A549 (cell line): ENCODE results near the gene PKLR. TPM values are rescaled to one million over a fixed set of nuclear protein-coding genes. Genes with fewer than 3 reads are reported as not detected.

Source experiments
- ATAC-seq, 2 experiments: fragments of 200-7000 bp in 1 of 2; fragments of >200 bp in 1 of 2; cut with Nextera tagmentation in 1 of 2; cut with Tn5 transposase in 1 of 2; 3 replicates each; pipeline versions ENCODE4 v1.8.0 to v1.9.1; 2018 to 2020; ENCODE audit warnings: mild to moderate bottlenecking in 1 of 2, moderate library complexity in 1 of 2
- CTCF ChIA-PET: fragments of 300-600 bp; sonication (Branson Sonifier 250); formaldehyde crosslinking; extraction: SDS; loops from one replicate; lab custom pipeline; 2021; ENCODE audit warnings: antibody characterized with exemption, inconsistent platforms; lab: Yijun Ruan, JAX
- POLR2A ChIA-PET: fragments of 350-600 bp; formaldehyde crosslinking; extraction: SDS; loops from one replicate; lab custom pipeline; 2021; ENCODE audit warnings: antibody characterized with exemption, inconsistent platforms; lab: Yijun Ruan, JAX
- DNase-seq, 2 experiments: peaks; one replicate each; pipeline versions ENCODE4 v3.0.0 to v3.0.0-alpha.2; 2011 to 2016; ENCODE audit warnings: low read depth in 1 of 2, low spot score in 1 of 2
- FAIRE-seq: peaks from 2 replicates; lab custom pipeline; 2011; peaks lifted over from hg19 to GRCh38; lab: Jason Lieb, UNC
- H3K27ac ChIP-seq, 2 experiments: fragments of >200 bp; sonication (Bioruptor Twin); formaldehyde crosslinking; 3 replicates each; pipeline ENCODE4 v1.5.1; 2016 to 2017
- H3K4me1 ChIP-seq: fragments of >200 bp; sonication (Bioruptor Twin); formaldehyde crosslinking; 3 replicates; pipeline ENCODE4 v1.6.1; 2016
- H3K4me2 ChIP-seq: fragments of >200 bp; sonication (Bioruptor Twin); formaldehyde crosslinking; 3 replicates; pipeline ENCODE4 v1.6.1; 2016
- H3K4me3 ChIP-seq: fragments of >200 bp; sonication (Bioruptor Twin); formaldehyde crosslinking; 3 replicates; pipeline ENCODE4 v1.5.1; 2016
- H3K9me3 ChIP-seq: fragments of >200 bp; sonication (Bioruptor Twin); formaldehyde crosslinking; 3 replicates; pipeline ENCODE4 v1.6.1; 2016
- BCL3 ChIP-seq: fragments of >200 bp; sonication (Bioruptor Twin); formaldehyde crosslinking; IDR thresholded peaks from 3 replicates; pipeline ENCODE4 v1.6.1; 2016
- ELK1 ChIP-seq: fragments of 150-350 bp; IDR thresholded peaks from 2 replicates; pipeline ENCODE4 v1.6.1; 2014; ENCODE audit warnings: low read depth, mild to moderate bottlenecking, low read length
- HES2 ChIP-seq: fragments of >200 bp; sonication (Bioruptor Twin); formaldehyde crosslinking; IDR thresholded peaks from 2 replicates; pipeline ENCODE4 v1.6.1; 2016
- HMGXB4 ChIP-seq: fragments of 250-450 bp; sonication (Bioruptor Pico); IDR thresholded peaks from 2 replicates; pipeline ENCODE4 v1.5.0; 2021; ENCODE audit warnings: mild to moderate bottlenecking, moderate library complexity, borderline replicate concordance
- HOXA7 ChIP-seq: fragments of 250-450 bp; sonication (Bioruptor Pico); IDR thresholded peaks from 2 replicates; pipeline ENCODE4 v1.5.0; 2020; ENCODE audit warnings: mild to moderate bottlenecking, moderate library complexity
- MAX ChIP-seq: IDR thresholded peaks from 2 replicates; pipeline ENCODE4 v1.6.1; 2012
- MAZ ChIP-seq: fragments of 150-350 bp; IDR thresholded peaks from 2 replicates; pipeline ENCODE4 v1.6.1; 2014; ENCODE audit warnings: antibody characterized with exemption, low read depth, low read length, borderline replicate concordance
- PHF8 ChIP-seq: fragments of 200-600 bp; sonication (generic); IDR thresholded peaks from 2 replicates; pipeline ENCODE4 v1.6.1; 2016; ENCODE audit warnings: low read depth, mild to moderate bottlenecking, antibody characterized with exemption, moderate library complexity, borderline replicate concordance
- RAD21 ChIP-seq, 2 experiments: fragments of >200 bp in 1 of 2; sonication (Bioruptor Twin) in 1 of 2; formaldehyde crosslinking in 1 of 2; IDR thresholded peaks in 1 of 2; conservative IDR thresholded peaks in 1 of 2; 2 replicates in 1 of 2; 3 replicates in 1 of 2; pipeline ENCODE4 v1.6.1; 2012 to 2018; ENCODE audit warnings: inconsistent platforms in 1 of 2
- REST ChIP-seq: fragments of 200-600 bp; sonication (generic); IDR thresholded peaks from 2 replicates; pipeline ENCODE4 v1.6.1; 2016; ENCODE audit warnings: antibody characterized with exemption, mild to moderate bottlenecking, moderate library complexity
- RFX5 ChIP-seq: fragments of 450-650 bp; IDR thresholded peaks from 2 replicates; pipeline ENCODE4 v1.7.1; 2014; ENCODE audit warnings: antibody characterized with exemption, mild to moderate bottlenecking, moderate library complexity
- SMC3 ChIP-seq: fragments of >200 bp; sonication (Bioruptor Twin); formaldehyde crosslinking; IDR thresholded peaks from 3 replicates; pipeline ENCODE4 v1.6.1; 2018; ENCODE audit warnings: inconsistent platforms
- TFCP2L1 ChIP-seq: fragments of 250-450 bp; sonication (Bioruptor Pico); IDR thresholded peaks from 2 replicates; pipeline ENCODE4 v1.5.0; 2021; ENCODE audit warnings: mild to moderate bottlenecking
- USF2 ChIP-seq: fragments of 450-650 bp; IDR thresholded peaks from 2 replicates; pipeline ENCODE4 v1.6.1; 2014; ENCODE audit warnings: antibody characterized with exemption
- ZC3H11A ChIP-seq: fragments of 450-650 bp; IDR thresholded peaks from 2 replicates; pipeline ENCODE4 v1.6.1; 2014; ENCODE audit warnings: antibody characterized with exemption, mild to moderate bottlenecking
- ZFP36 ChIP-seq: fragments of 450-650 bp; IDR thresholded peaks from 2 replicates; pipeline ENCODE4 v1.6.1; 2014; ENCODE audit warnings: borderline replicate concordance; ENCODE audit not compliant: partially characterized antibody
- WGBS: methylation state at CpG from one replicate; pipeline ENCODE4 v1.1.6; 2017; ENCODE audit errors: missing lambda C conversion rate; 5-methylcytosine and 5-hydroxymethylcytosine counted together
- polyA plus RNA-seq, 4 experiments: library from polyadenylated mRNA; depleted of rRNA in 3 of 4; stranded (reverse); fragments of >200 nt; fragmentation: RNase III in 1 of 4; extraction: RNeasy Plus Mini Kit Qiagen cat#74134 plus additional on column Dnase treatment in 1 of 4; gene quantifications; 2 replicates in 3 of 4; 3 replicates in 1 of 4; pipeline ENCODE4 v1.2.3, GENCODE V29; 2011 to 2017

Gene PKLR
- polyA plus RNA-seq, 2 of the 4 experiments (the other 2 are of a cell fraction), result 0.03 TPM; not detected in 1

- TF ChIP-seq HOXA7 (no peak), PHF8 (no peak)
Measured at GRCh38 chr1:155287987-155288543, 13.2 kb downstream of the PKLR start (continued).

- POLR2A ChIA-PET, result no interaction called here
Measured at GRCh38 chr1:155286544-155286943, 14.7 kb downstream of the PKLR start.

GRCh38 chr1:155285631-155286044 lies 15.6 kb downstream of the PKLR start:
- no peak for ATAC-seq
- POLR2A ChIA-PET, result no interaction called here
- WGBS, result 87% methylated on average over 18 of the region's 18 CpGs
- CTCF ChIA-PET, result interaction anchor here (0.5 to 4.0 kb wide), 5 partner anchors 11 to 589 kb away, joined by 3 to 18 read pairs (median 3); no protein-coding TSS in a partner anchor
- no peak for FAIRE-seq
- no peak overlapping the region for H3K4me3 ChIP-seq
- no peaks in the 10 kb centered on the region for H3K4me1 ChIP-seq
- no peak overlapping the region for H3K27ac ChIP-seq
- no peak for DNase-seq
- no peak for TF ChIP-seq TFCP2L1 (CRISPR knock-in tag)
- no peak for TF ChIP-seq BCL3
- TF ChIP-seq SMC3, result no peak
- TF ChIP-seq USF2, result no peak
- no peak for TF ChIP-seq ZFP36
- TF ChIP-seq MAZ, result no peak
- TF ChIP-seq ZC3H11A, result no peak
- no peak for TF ChIP-seq HES2
- TF ChIP-seq MAX, result no peak
- TF ChIP-seq RFX5, result no peak
- no peaks in the 10 kb centered on the region for H3K9me3 ChIP-seq
- no peak overlapping the region for H3K4me2 ChIP-seq

More at GRCh38 chr1:155286544-155286943, 14.7 kb downstream of the PKLR start:
- H3K4me1 ChIP-seq, result no peaks in the 10 kb centered on the region
- no peak overlapping the region for H3K4me2 ChIP-seq
- DNase-seq (no peak), ATAC-seq (no peak), FAIRE-seq (no peak)
- H3K4me3 ChIP-seq, result no peak overlapping the region
- WGBS, result 90% methylated on average over 2 of the region's 2 CpGs
- H3K9me3 ChIP-seq, result no peaks in the 10 kb centered on the region
- no peak overlapping the region for H3K27ac ChIP-seq
- CTCF ChIA-PET, result interaction anchor here (1.4 to 4.0 kb wide), 3 partner anchors 10 to 37 kb away, joined by 4 to 18 read pairs (median 11); no protein-coding TSS in a partner anchor
- no peak for TF ChIP-seq ZC3H11A

- DNase-seq (no peak), ATAC-seq (no peak), FAIRE-seq (no peak)
- no peak overlapping the region for H3K4me2 ChIP-seq
- POLR2A ChIA-PET, result no interaction called here
- no peaks in the 10 kb centered on the region for H3K4me1 ChIP-seq
- CTCF ChIA-PET, result interaction anchor here (1.0 to 4.0 kb wide), 4 partner anchors 10 to 39 kb away, joined by 3 to 18 read pairs (median 7); no protein-coding TSS in a partner anchor
- H3K9me3 ChIP-seq, result no peaks in the 10 kb centered on the region
- no peak overlapping the region for H3K27ac ChIP-seq
- no peak overlapping the region for H3K4me3 ChIP-seq
- 91% methylated on average over 14 of the region's 14 CpGs for WGBS
- TF ChIP-seq HOXA7 (no peak), RAD21 (conservative IDR thresholded peaks at IDR 0.05 in 1 of 2, IDR thresholded peaks at IDR 0.05 in 1 of 2) (no peak), REST (no peak), HMGXB4 (CRISPR knock-in tag) (no peak), ZC3H11A (no peak), MAX (no peak), ZFP36 (no peak), ELK1 (no peak)
Measured at GRCh38 chr1:155285063-155285462, 16.2 kb downstream of the PKLR start.
